ENCODE measurements around the gene PRMT2. TPM values are rescaled to one million over a fixed set of nuclear protein-coding genes. Genes with fewer than 3 reads are reported as not detected.

PRMT2 gene
- total and polyA plus RNA-seq, 8 donors = 18.7 to 85.0 (median 63.9) TPM

DNA sequence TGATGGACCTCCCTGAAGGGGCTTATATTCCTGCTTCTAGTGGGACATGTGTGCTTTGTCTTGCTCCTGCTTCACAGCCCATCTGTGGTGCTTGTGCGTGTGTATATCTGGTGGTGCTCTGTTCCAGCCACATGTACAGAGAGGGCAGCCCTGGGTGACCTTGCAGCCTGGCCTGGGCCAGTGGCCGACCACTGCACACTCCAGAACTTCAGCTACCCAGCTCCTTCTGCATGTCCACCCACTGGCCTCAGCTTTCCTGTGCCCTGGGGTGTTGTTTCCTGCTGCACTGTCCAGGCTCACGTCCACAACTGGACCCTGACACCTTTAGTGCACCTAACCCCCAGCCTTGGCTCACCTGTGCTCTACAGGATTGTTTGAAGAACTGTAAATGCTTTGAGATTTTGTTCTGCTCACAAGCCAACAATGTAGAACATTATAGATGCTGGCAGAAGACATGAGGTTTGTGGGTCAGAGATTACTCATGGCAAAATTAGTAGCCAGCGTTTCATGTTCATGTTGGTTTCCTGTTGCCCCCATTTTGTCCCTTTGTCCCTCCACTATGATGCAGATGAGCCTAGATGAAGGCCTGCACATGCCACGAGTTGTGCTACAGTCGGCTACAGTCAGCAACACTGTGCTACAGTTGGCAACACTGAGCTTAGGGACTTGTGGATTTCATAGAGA, 25.3 kb upstream of the PRMT2 start:
- DNase-seq = no peak
- intact Hi-C loops (cut with DNase I; ENCODE audit: low total_unique reads) = no loop called here
- Histone ChIP-seq H3K4me3 (no peak overlapping the region), H3K4me1 (peaks cover 0 to 18% (median 0%) of the 10 kb centered on the region in 4 donors), H3K9me3 (peaks cover 0 to 13% (median 8%) of the 10 kb centered on the region in 4 donors), H3K36me3 (no peaks in the 10 kb centered on the region), H3K27ac (no peak overlapping the region), H3K27me3 (peaks cover 0 to 17% (median 4%) of the 10 kb centered on the region in 3 donors)
- TF ChIP-seq, protein P1, sequence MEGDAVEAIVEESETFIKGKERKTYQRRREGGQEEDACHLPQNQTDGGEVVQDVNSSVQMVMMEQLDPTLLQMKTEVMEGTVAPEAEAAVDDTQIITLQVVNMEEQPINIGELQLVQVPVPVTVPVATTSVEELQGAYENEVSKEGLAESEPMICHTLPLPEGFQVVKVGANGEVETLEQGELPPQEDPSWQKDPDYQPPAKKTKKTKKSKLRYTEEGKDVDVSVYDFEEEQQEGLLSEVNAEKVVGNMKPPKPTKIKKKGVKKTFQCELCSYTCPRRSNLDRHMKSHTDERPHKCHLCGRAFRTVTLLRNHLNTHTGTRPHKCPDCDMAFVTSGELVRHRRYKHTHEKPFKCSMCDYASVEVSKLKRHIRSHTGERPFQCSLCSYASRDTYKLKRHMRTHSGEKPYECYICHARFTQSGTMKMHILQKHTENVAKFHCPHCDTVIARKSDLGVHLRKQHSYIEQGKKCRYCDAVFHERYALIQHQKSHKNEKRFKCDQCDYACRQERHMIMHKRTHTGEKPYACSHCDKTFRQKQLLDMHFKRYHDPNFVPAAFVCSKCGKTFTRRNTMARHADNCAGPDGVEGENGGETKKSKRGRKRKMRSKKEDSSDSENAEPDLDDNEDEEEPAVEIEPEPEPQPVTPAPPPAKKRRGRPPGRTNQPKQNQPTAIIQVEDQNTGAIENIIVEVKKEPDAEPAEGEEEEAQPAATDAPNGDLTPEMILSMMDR (IDR thresholded peaks at IDR 0.05) = no peak
- TF ChIP-seq POLR2AphosphoS5 (IDR thresholded peaks at IDR 0.05) (no peak), POLR2A (IDR thresholded peaks at IDR 0.05) (no peak), EP300 (IDR thresholded peaks at IDR 0.05) (no peak)
- 77 to 84% (median 83%) methylated on average over 6 of the region's 6 CpGs for WGBS, 5 donors

DNA sequence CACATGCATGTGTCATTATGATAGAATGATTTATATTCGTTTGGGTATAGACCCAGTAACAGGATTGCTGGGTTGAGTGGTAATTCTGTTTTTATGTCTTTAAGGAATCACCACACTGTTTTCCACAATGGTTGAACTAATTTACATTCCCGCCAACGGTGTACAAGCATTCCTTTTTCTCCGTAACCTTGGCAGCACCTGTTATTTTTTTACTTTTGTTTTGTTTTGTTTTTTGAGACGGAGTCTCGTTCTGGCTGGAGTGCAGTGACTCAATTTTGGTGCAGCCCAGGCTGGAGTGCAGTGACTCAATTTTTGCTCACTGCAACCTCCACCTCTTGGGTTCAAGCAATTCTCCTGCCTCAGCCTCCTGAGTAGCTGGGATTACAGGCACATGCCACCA, 22.1 kb upstream of the PRMT2 start:
- peaks cover 0 to 13% (median 8%) of the 10 kb centered on the region in 4 donors for H3K9me3 ChIP-seq
- H3K27me3 ChIP-seq = peaks cover 0 to 4% (median 4%) of the 10 kb centered on the region in 3 donors
- no peak overlapping the region for H3K27ac ChIP-seq
- no peak overlapping the region for H3K4me3 ChIP-seq
- DNase-seq = no peak
- intact Hi-C loops (cut with DNase I; ENCODE audit: low total_unique reads) = no loop called here
- no peak for TF ChIP-seq EP300 (IDR thresholded peaks at IDR 0.05)
- no peak for TF ChIP-seq POLR2A (IDR thresholded peaks at IDR 0.05)
- TF ChIP-seq, protein P1 (IDR thresholded peaks at IDR 0.05) = no peak
- TF ChIP-seq POLR2AphosphoS5 (IDR thresholded peaks at IDR 0.05) = no peak
- H3K36me3 ChIP-seq = no peaks in the 10 kb centered on the region
- no peaks in the 10 kb centered on the region for H3K4me1 ChIP-seq
- 79 to 87% (median 84%) methylated on average over 6 of the region's 6 CpGs for WGBS, 5 donors

DNA sequence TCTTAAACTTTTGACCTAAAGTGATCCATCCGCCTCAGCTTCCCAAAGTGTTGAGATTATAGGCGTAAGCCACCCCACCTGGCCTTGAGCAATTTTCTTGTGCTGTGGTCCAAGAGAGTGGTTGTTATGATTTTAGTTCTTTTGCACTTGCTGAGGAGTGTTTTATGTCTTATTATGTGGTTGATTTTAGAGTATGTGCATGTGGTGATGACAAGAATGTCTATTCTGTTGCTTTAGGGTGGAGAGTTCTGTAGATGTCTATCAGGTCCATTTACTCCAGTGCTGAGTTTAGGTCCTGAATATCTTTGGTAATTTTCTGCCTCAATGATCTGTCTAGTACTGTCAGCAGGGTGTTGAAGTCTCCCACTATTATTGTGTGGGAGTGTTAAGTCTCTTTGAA, 19.4 kb upstream of the PRMT2 start:
- Histone ChIP-seq H3K27ac (no peak overlapping the region), H3K27me3 (peaks cover 0 to 7% (median 0%) of the 10 kb centered on the region in 3 donors), H3K4me1 (no peaks in the 10 kb centered on the region), H3K36me3 (no peaks in the 10 kb centered on the region), H3K4me3 (no peak overlapping the region), H3K9me3 (peaks cover 0 to 2% (median under 1%) of the 10 kb centered on the region in 4 donors)
- intact Hi-C loops (cut with DNase I; ENCODE audit: low total_unique reads) = no loop called here
- WGBS, 5 donors = 93 to 98% (median 94%) methylated on average over 2 of the region's 2 CpGs
- TF ChIP-seq POLR2A (IDR thresholded peaks at IDR 0.05) (no peak), POLR2AphosphoS5 (IDR thresholded peaks at IDR 0.05) (no peak), EP300 (IDR thresholded peaks at IDR 0.05) (no peak)
- TF ChIP-seq, protein P1 (IDR thresholded peaks at IDR 0.05) = no peak
- no peak for DNase-seq

DNA sequence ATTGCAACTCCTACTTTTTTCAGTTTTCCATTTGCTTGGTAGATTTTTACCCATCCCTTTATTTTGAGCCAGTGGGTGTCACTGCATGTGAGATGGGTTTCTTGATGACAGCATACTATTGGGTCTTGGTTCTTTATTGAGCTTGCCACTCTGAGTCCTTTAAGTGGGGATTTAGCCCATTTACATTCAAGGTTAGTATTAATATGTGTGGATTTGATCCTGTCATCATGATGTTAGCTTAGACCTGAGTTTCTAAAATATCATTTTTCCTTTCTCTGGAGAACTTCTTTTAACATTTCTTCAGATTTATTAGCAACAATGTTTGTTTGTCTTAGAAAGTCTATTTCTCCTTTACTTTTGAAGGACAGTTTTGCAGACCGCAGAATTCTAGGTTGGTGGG, 18.8 kb upstream of the PRMT2 start:
- intact Hi-C loops (cut with DNase I; ENCODE audit: low total_unique reads) = no loop called here
- DNase-seq = no peak
- Histone ChIP-seq H3K4me1 (peaks cover 0 to 5% (median 0%) of the 10 kb centered on the region in 4 donors), H3K4me3 (no peak overlapping the region), H3K27ac (no peak overlapping the region), H3K36me3 (no peaks in the 10 kb centered on the region), H3K27me3 (peaks cover 0 to 7% (median 0%) of the 10 kb centered on the region in 3 donors), H3K9me3 (no peaks in the 10 kb centered on the region)
- 92 to 97% (median 95%) methylated on average over 1 of the region's 1 CpG for WGBS, 5 donors
- no peak for TF ChIP-seq EP300 (IDR thresholded peaks at IDR 0.05)
- TF ChIP-seq POLR2A (IDR thresholded peaks at IDR 0.05) = no peak
